Keratinocyte (primary cell): Measurements from ENCODE around the gene DIPK1B. TPM values are rescaled to one million over a fixed set of nuclear protein-coding genes. Genes with fewer than 3 reads are reported as not detected.
"Not testable (repeated sequence)": the region's sequence is repeated elsewhere in the genome, so short reads cannot be mapped to it uniquely, and the experiment has no call there.

Experiments
- DNase-seq: peaks from one replicate; pipeline ENCODE4 v3.0.0-alpha.2; 2011; ENCODE audit warnings: low read depth, missing footprints, low spot score
- FAIRE-seq: peaks from 2 replicates; lab custom pipeline; 2011; peaks lifted over from hg19 to GRCh38; lab: Jason Lieb, UNC
- H2AFZ ChIP-seq: 2 replicates; pipeline ENCODE4 v1.6.0; 2012; ENCODE audit warnings: low read length, control low read depth, inconsistent platforms; ENCODE audit not compliant: control insufficient read depth
- H3K27ac ChIP-seq: 2 replicates; pipeline ENCODE4 v1.5.1; 2011; ENCODE audit warnings: low read length; ENCODE audit not compliant: control insufficient read depth, insufficient read depth
- H3K27me3 ChIP-seq: 3 replicates; pipeline ENCODE4 v1.6.0; 2011; ENCODE audit warnings: low read length; ENCODE audit not compliant: control insufficient read depth, insufficient read depth; ENCODE audit errors: extremely low read depth
- H3K36me3 ChIP-seq, 2 experiments: 2 replicates in 1 of 2; 3 replicates in 1 of 2; pipeline ENCODE4 v1.5.1; 2011; ENCODE audit warnings: low read length in 2 of 2, mild to moderate bottlenecking in 1 of 2; ENCODE audit not compliant: control insufficient read depth in 2 of 2, insufficient read depth in 2 of 2; ENCODE audit errors: extremely low read depth in 1 of 2
- H3K4me1 ChIP-seq: 3 replicates; pipeline ENCODE4 v1.5.1; 2011; ENCODE audit warnings: low read length; ENCODE audit not compliant: control insufficient read depth, insufficient read depth; ENCODE audit errors: extremely low read depth
- H3K4me2 ChIP-seq: 3 replicates; pipeline ENCODE4 v1.6.0; 2011; ENCODE audit warnings: low read depth, low read length; ENCODE audit not compliant: control insufficient read depth, insufficient read depth; ENCODE audit errors: extremely low read depth
- H3K4me3 ChIP-seq, 3 experiments: fragments of 200-600 bp in 1 of 3; sonication (generic) in 1 of 3; 2 replicates in 2 of 3; 3 replicates in 1 of 3; pipeline ENCODE4 v1.5.1; 2011 to 2016; ENCODE audit warnings: low read length in 3 of 3, mild to moderate bottlenecking in 3 of 3, control low read depth in 2 of 3, inconsistent platforms in 1 of 3, low read depth in 1 of 3, mixed read lengths in 1 of 3, mixed run types in 1 of 3, moderate library complexity in 1 of 3; ENCODE audit not compliant: control insufficient read depth in 2 of 3, insufficient read depth in 2 of 3; ENCODE audit errors: extremely low read depth in 1 of 3
- H3K79me2 ChIP-seq: 2 replicates; pipeline ENCODE4 v1.6.0; 2012; ENCODE audit warnings: low read length; ENCODE audit not compliant: control insufficient read depth, insufficient read depth
- H3K9ac ChIP-seq: 3 replicates; pipeline ENCODE4 v1.6.0; 2011; ENCODE audit warnings: low read length; ENCODE audit not compliant: control insufficient read depth, insufficient read depth; ENCODE audit errors: extremely low read depth
- H3K9me1 ChIP-seq: 3 replicates; pipeline ENCODE4 v1.6.0; 2011; ENCODE audit warnings: low read length; ENCODE audit not compliant: control insufficient read depth, insufficient read depth; ENCODE audit errors: extremely low read depth
- H3K9me3 ChIP-seq: 2 replicates; pipeline ENCODE4 v1.5.1; 2012; ENCODE audit warnings: low read depth, low read length; ENCODE audit not compliant: control insufficient read depth
- H4K20me1 ChIP-seq: 3 replicates; pipeline ENCODE4 v1.6.0; 2011; ENCODE audit warnings: low read length; ENCODE audit not compliant: control insufficient read depth, insufficient read depth; ENCODE audit errors: extremely low read depth
- EZH2 ChIP-seq: IDR thresholded peaks from one replicate; pipeline ENCODE4 v1.6.1; 2012; ENCODE audit warnings: inconsistent platforms, mild to moderate bottlenecking, low read length, moderate library complexity
- dilution Hi-C: fragments of 300-500 bp; cut with MboI; formaldehyde crosslinking; loops from one replicate; pipeline ENCODE4 v1.7.0; 2020; ENCODE audit warnings: low sequenced_read_pairs; ENCODE audit not compliant: extremely low pct_ligation_motif_present
- polyA plus RNA-seq, 5 experiments: library from polyadenylated mRNA; depleted of rRNA in 3 of 5; stranded (reverse) in 3 of 5; stranded (forward) in 1 of 5; unstranded in 1 of 5; fragments of >200 nt; gene quantifications; 1 replicate in 1 of 5; 2 replicates in 3 of 5; 3 replicates in 1 of 5; pipeline versions ENCODE4 v1.2.1 to v1.2.3, GENCODE V29; 2011 to 2012; ENCODE audit warnings: missing spikeins in 2 of 5, low read depth in 1 of 5, low replicate concordance in 1 of 5
- TF ChIP-seq, protein P1 (sequence below), 3 experiments: IDR thresholded peaks in 1 of 3; conservative IDR thresholded peaks in 1 of 3; optimal IDR thresholded peaks in 1 of 3; 2 replicates in 2 of 3; 3 replicates in 1 of 3; pipeline versions ENCODE3 to v1.5.1; 2011; ENCODE audit warnings: low read length in 3 of 3, mild to moderate bottlenecking in 3 of 3, moderate library complexity in 2 of 3, control low read depth in 1 of 3, inconsistent platforms in 1 of 3; ENCODE audit not compliant: insufficient read depth in 2 of 3; ENCODE audit errors: extremely low read depth in 1 of 3

DIPK1B gene
- polyA plus RNA-seq, 1 donor (not counting 4 experiments of a cell fraction or from before 2014, with no cell fraction given): not detected

DNA sequence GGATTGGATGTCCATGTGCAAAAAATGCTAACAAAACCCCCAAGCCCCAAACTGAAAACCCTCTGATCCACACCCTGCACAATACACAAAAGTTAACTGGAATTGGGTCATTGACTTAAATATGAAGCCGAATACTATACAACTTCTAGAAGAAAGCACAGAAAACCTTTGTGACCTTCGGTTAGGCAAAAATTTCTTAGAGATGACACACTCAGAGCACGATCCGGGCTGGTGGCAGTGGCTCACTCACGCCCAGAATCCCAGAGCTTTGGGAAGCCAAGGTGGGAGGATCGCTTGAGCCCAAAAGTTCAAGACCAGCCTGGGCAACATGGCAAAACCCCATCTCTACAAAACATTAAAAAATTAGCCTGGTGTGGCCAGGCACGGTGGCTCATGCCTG lies 1.8 kb upstream of the DIPK1B start:
- no peak overlapping the region for H2AFZ ChIP-seq
- no peaks in the 10 kb centered on the region for H4K20me1 ChIP-seq
- FAIRE-seq: no peak
- H3K4me1 ChIP-seq: no peaks in the 10 kb centered on the region
- no peaks in the 10 kb centered on the region for H3K36me3 ChIP-seq
- no peak overlapping the region for H3K4me2 ChIP-seq
- dilution Hi-C loops: no loop called here
- no peak for DNase-seq
- H3K4me3 ChIP-seq: no peak overlapping the region
- no peak overlapping the region for H3K9ac ChIP-seq
- H3K27ac ChIP-seq: no peak overlapping the region
- no peaks in the 10 kb centered on the region for H3K9me1 ChIP-seq
- TF ChIP-seq EZH2: no peak
- TF ChIP-seq, protein P1, sequence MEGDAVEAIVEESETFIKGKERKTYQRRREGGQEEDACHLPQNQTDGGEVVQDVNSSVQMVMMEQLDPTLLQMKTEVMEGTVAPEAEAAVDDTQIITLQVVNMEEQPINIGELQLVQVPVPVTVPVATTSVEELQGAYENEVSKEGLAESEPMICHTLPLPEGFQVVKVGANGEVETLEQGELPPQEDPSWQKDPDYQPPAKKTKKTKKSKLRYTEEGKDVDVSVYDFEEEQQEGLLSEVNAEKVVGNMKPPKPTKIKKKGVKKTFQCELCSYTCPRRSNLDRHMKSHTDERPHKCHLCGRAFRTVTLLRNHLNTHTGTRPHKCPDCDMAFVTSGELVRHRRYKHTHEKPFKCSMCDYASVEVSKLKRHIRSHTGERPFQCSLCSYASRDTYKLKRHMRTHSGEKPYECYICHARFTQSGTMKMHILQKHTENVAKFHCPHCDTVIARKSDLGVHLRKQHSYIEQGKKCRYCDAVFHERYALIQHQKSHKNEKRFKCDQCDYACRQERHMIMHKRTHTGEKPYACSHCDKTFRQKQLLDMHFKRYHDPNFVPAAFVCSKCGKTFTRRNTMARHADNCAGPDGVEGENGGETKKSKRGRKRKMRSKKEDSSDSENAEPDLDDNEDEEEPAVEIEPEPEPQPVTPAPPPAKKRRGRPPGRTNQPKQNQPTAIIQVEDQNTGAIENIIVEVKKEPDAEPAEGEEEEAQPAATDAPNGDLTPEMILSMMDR (optimal IDR thresholded peaks at IDR 0.05 in 1 of 3, IDR thresholded peaks at IDR 0.05 in 1 of 3, conservative IDR thresholded peaks at IDR 0.05 in 1 of 3; ENCODE audit: extremely low read depth in 1 of 3, insufficient read depth in 2 of 3, low read length in 3 of 3): no peak
- no peaks in the 10 kb centered on the region for H3K9me3 ChIP-seq
- H3K79me2 ChIP-seq: no peaks in the 10 kb centered on the region
- peaks cover 24% of the 10 kb centered on the region for H3K27me3 ChIP-seq

DNA sequence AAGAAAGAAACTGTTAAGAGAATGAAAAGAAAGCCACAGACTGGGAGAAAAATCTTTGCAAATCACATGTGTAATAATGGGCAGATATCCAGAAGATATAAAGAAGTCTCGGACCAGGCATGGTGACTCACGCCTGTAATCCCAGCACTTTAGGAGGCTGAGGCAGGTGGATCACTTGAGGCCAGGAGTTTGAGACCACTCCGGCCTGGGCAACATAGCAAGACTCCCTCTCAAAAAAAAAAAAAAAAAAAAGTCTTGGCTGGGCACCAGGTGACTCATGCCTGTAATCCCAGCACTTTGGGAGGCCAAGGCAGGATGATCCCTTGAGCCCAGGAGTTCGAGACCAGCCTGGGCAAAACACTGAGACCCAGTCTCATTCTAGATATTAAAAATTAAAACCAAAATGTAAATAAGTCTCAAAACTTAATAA lies 1.1 kb upstream of the DIPK1B start:
- H3K9ac ChIP-seq, H3K36me3 ChIP-seq, H4K20me1 ChIP-seq, H3K4me2 ChIP-seq, H3K9me3 ChIP-seq, H3K79me2 ChIP-seq, DNase-seq, H3K9me1 ChIP-seq, H3K4me1 ChIP-seq, dilution Hi-C loops, H3K27ac ChIP-seq, H2AFZ ChIP-seq, FAIRE-seq, H3K4me3 ChIP-seq: not testable (repeated sequence)
- peaks cover 24% of the 10 kb centered on the region for H3K27me3 ChIP-seq
